Stimulated activated memory B cell treated with anti-CD40 and anti-IgM and Interleukin-4, amounts not matched to agents 10 μg/mL and 1 μg/mL and 100 μg/mL, for 72 hours (primary cell): ENCODE results near the gene LLPH.
A peak's percentile ranks its signal among the peaks of the same experiment; 100 is the strongest.

Source experiments
- ATAC-seq: fragments of 150-1000 bp; cut with Tn5 transposase; 2 replicates; pipeline ENCODE4 v1.10.0; 2021
- H3K27ac Mint-ChIP-seq: one replicate; pipeline ENCODE4 v1.8.0; 2022; ENCODE audit warnings: mild to moderate bottlenecking, mixed read lengths
- H3K27me3 Mint-ChIP-seq: one replicate; pipeline ENCODE4 v1.8.0; 2022; ENCODE audit warnings: mixed read lengths
- H3K36me3 Mint-ChIP-seq: one replicate; pipeline ENCODE4 v1.8.0; 2022; ENCODE audit warnings: mixed read lengths
- H3K4me1 Mint-ChIP-seq: one replicate; pipeline ENCODE4 v1.8.0; 2022; ENCODE audit warnings: mixed read lengths
- H3K4me3 Mint-ChIP-seq: one replicate; pipeline ENCODE4 v1.8.0; 2022; ENCODE audit warnings: mild to moderate bottlenecking, moderate library complexity, mixed read lengths
- H3K9me3 Mint-ChIP-seq: one replicate; pipeline ENCODE4 v1.8.0; 2022; ENCODE audit warnings: mixed read lengths

LLPH gene

DNA sequence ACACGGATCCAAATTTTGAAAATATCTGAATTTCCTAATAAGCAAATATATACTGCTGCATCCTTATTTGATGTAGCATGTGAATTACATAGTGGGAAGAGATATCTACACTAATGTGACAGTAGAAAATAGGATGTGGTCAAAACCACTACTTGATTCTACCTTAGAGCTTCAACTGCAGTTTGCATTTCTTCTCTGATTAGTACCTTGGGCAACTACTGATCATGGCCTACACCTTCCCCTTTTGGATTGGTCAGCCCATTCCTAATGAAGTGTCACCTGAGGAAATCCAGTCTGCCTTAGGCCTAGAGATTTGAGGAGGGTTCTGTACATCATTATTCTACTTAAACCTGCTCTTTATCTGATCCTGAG is 10.7 kb downstream of the LLPH start:
- peaks cover 4% of the 10 kb centered on the region for H3K4me1 Mint-ChIP-seq
- peaks cover 27% of the 10 kb centered on the region for H3K36me3 Mint-ChIP-seq
- no peak overlapping the region for H3K27ac Mint-ChIP-seq
- no peaks in the 10 kb centered on the region for H3K27me3 Mint-ChIP-seq
- no peaks in the 10 kb centered on the region for H3K9me3 Mint-ChIP-seq
- no peak for ATAC-seq
- no peak overlapping the region for H3K4me3 Mint-ChIP-seq

DNA sequence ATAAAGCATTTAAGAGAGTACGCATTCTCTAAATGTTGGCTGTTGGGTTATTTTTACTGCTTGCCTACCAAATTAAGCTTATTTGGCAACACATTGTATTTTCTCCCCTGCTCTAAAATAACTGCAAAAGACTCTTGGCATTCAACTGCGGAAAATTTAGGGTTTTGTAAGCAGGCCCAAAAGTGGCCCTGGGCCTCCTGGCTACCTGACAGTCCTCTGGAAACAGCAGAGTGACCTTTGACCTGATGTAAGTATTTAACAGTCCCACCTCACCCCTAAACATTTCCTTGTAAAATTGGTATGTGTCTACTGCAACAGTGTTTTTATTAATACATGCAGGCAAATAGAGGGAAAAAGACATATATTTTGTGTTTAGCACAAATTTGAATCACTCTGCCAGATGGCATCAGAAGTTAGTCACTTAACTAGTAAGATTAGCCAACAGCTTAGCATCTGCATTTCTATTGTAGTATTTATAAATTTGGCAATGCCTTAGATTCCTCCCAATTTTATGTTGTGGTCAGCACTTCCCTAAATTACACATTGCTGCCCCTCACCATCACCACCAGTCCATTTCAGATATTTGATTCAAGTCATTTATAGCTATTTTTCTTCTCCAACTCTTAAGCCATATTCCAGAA is 11.2 kb downstream of the LLPH start:
- Mint-ChIP-seq H3K9me3 (no peaks in the 10 kb centered on the region), H3K4me1 (no peaks in the 10 kb centered on the region), H3K27ac (no peak overlapping the region), H3K4me3 (no peak overlapping the region), H3K36me3 (peaks cover 22% of the 10 kb centered on the region), H3K27me3 (no peaks in the 10 kb centered on the region)
- ATAC-seq: no peak

DNA sequence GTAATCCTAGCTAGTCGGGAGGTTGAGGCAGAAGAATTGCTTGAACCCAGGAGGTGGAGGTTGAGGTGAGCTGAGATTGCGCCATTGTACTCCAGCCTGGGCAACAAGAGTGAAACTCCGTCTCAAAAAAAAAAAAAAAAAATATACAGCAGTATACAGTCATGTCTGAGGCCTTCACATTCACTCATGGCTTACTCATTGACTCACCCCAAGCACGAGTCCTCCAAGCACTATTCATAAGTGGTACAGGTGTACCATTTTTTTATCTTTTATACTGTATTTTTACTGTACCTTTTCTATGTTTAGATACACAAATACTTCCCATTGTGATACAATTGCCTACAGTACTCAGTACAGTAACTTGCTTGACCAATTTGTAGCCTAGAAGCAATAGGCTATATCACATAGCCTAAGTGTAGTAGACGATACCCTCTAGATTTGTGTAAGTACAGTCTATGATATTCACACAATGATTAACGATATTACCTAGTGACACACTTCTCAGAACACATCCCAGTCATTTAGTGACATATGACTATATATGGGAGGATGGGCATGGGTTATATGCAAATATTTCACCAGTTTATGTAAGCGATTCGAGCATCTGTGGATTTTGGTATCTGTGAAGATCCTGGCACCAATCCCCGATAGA is 12.2 kb downstream of the LLPH start:
- H3K4me3 Mint-ChIP-seq: no peak overlapping the region
- H3K27ac Mint-ChIP-seq: no peak overlapping the region
- H3K4me1 Mint-ChIP-seq: no peaks in the 10 kb centered on the region
- no peak for ATAC-seq
- H3K27me3 Mint-ChIP-seq: no peaks in the 10 kb centered on the region
- H3K36me3 Mint-ChIP-seq: peaks cover 12% of the 10 kb centered on the region
- H3K9me3 Mint-ChIP-seq: no peaks in the 10 kb centered on the region

GRCh38 chr12:66117242-66117641 is 13.3 kb downstream of the LLPH start:
- Mint-ChIP-seq H3K27me3 (no peaks in the 10 kb centered on the region), H3K4me1 (no peaks in the 10 kb centered on the region), H3K27ac (no peak overlapping the region), H3K36me3 (peaks cover 12% of the 10 kb centered on the region), H3K9me3 (no peaks in the 10 kb centered on the region), H3K4me3 (no peak overlapping the region)
- no peak for ATAC-seq

GRCh38 chr12:66115071-66115600 is 15.4 kb downstream of the LLPH start:
- H3K9me3 Mint-ChIP-seq: no peaks in the 10 kb centered on the region
- ATAC-seq: no peak
- H3K27me3 Mint-ChIP-seq: no peaks in the 10 kb centered on the region
- H3K4me3 Mint-ChIP-seq: no peak overlapping the region
- H3K4me1 Mint-ChIP-seq: no peaks in the 10 kb centered on the region
- no peak overlapping the region for H3K27ac Mint-ChIP-seq
- H3K36me3 Mint-ChIP-seq: peaks cover 10% of the 10 kb centered on the region

GRCh38 chr12:66113471-66113870 is 17.1 kb downstream of the LLPH start:
- no peak for ATAC-seq
- Mint-ChIP-seq H3K27ac (no peak overlapping the region), H3K4me1 (no peaks in the 10 kb centered on the region), H3K27me3 (no peaks in the 10 kb centered on the region), H3K4me3 (no peak overlapping the region), H3K9me3 (no peaks in the 10 kb centered on the region), H3K36me3 (no peaks in the 10 kb centered on the region)

- Mint-ChIP-seq H3K36me3 (no peaks in the 10 kb centered on the region), H3K27ac (no peak overlapping the region), H3K4me3 (no peak overlapping the region), H3K9me3 (no peaks in the 10 kb centered on the region), H3K4me1 (peaks cover 5% of the 10 kb centered on the region), H3K27me3 (no peaks in the 10 kb centered on the region)
- no peak for ATAC-seq
These were observed 18.9 kb downstream of the LLPH start for GRCh38 chr12:66111605-66112004.

- peaks cover 5% of the 10 kb centered on the region for H3K27me3 Mint-ChIP-seq
- H3K27ac Mint-ChIP-seq: no peak overlapping the region
- no peaks in the 10 kb centered on the region for H3K36me3 Mint-ChIP-seq
- H3K4me1 Mint-ChIP-seq: peaks cover 5% of the 10 kb centered on the region
- H3K9me3 Mint-ChIP-seq: no peaks in the 10 kb centered on the region
- no peak for ATAC-seq
- H3K4me3 Mint-ChIP-seq: no peak overlapping the region
These were observed 21.5 kb downstream of the LLPH start for GRCh38 chr12:66109056-66109455.

GRCh38 chr12:66108386-66108785 is 22.2 kb downstream of the LLPH start:
- Mint-ChIP-seq H3K9me3 (no peaks in the 10 kb centered on the region), H3K27me3 (peaks cover 5% of the 10 kb centered on the region), H3K36me3 (no peaks in the 10 kb centered on the region), H3K4me1 (peaks cover 5% of the 10 kb centered on the region), H3K27ac (no peak overlapping the region), H3K4me3 (no peak overlapping the region)
- ATAC-seq: no peak

DNA sequence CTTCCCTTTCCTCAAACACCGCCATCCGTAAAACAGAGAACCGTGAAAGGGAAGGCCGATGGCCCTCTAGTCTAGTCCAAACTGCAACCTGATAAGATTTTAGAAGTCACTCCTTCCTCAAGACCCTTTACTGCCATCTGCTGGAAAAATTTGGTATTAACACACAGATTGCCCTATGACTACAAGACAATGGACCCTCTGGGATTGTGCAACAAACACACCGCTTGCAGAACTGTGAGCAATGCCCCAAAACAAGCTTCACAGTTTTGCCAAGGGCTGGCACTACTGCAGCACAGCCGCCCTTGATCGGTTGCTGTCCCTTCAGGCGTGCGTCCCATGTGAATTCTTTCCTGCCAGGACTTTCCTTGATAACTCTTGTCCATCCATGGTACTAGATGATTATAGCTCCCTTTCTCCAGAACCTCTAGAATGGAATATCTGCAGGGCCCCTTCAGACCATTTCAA is 23.1 kb downstream of the LLPH start:
- Mint-ChIP-seq H3K4me1 (peaks cover 5% of the 10 kb centered on the region), H3K36me3 (no peaks in the 10 kb centered on the region), H3K27me3 (peaks cover 13% of the 10 kb centered on the region), H3K4me3 (no peak overlapping the region), H3K9me3 (no peaks in the 10 kb centered on the region), H3K27ac (no peak overlapping the region)
- peak; percentile 55 for ATAC-seq

GRCh38 chr12:66103016-66103913 is 27.3 kb downstream of the LLPH start:
- Mint-ChIP-seq H3K9me3 (no peaks in the 10 kb centered on the region), H3K4me3 (no peak overlapping the region), H3K27me3 (peaks cover 29% of the 10 kb centered on the region), H3K4me1 (peaks cover 5% of the 10 kb centered on the region), H3K36me3 (no peaks in the 10 kb centered on the region), H3K27ac (no peak overlapping the region)
- ATAC-seq: no peak

GRCh38 chr12:66092559-66093269 is 37.8 kb downstream of the LLPH start:
- ATAC-seq: peak; percentile 54
- Mint-ChIP-seq H3K4me3 (no peak overlapping the region), H3K27ac (no peak overlapping the region), H3K27me3 (peaks cover 22% of the 10 kb centered on the region), H3K4me1 (peaks cover 6% of the 10 kb centered on the region), H3K9me3 (peaks cover 2% of the 10 kb centered on the region), H3K36me3 (no peaks in the 10 kb centered on the region)

DNA sequence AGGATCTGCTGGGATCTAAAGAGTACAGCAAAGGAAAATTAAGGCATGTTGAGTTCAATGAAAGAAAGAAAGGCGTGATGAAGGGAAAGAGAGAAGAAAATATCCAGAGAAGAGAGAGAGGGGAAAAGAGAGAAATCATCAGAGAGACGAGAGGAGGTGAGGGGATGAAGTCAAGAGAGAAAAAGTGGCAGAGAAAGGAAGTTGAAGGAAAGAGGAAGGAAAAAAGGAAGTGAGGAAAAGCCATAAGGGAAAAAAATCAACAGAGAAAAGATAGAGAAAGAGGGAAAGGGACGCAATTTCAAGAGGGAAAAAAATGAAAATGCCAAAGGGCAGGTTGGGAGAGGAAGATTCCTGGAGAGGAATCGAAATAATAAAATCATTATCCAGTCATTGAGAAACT is 40.4 kb downstream of the LLPH start:
- H3K27ac Mint-ChIP-seq: no peak overlapping the region
- H3K9me3 Mint-ChIP-seq: no peaks in the 10 kb centered on the region
- peaks cover 16% of the 10 kb centered on the region for H3K27me3 Mint-ChIP-seq
- no peaks in the 10 kb centered on the region for H3K36me3 Mint-ChIP-seq
- no peak overlapping the region for H3K4me3 Mint-ChIP-seq
- ATAC-seq: no peak
- peaks cover 6% of the 10 kb centered on the region for H3K4me1 Mint-ChIP-seq

DNA sequence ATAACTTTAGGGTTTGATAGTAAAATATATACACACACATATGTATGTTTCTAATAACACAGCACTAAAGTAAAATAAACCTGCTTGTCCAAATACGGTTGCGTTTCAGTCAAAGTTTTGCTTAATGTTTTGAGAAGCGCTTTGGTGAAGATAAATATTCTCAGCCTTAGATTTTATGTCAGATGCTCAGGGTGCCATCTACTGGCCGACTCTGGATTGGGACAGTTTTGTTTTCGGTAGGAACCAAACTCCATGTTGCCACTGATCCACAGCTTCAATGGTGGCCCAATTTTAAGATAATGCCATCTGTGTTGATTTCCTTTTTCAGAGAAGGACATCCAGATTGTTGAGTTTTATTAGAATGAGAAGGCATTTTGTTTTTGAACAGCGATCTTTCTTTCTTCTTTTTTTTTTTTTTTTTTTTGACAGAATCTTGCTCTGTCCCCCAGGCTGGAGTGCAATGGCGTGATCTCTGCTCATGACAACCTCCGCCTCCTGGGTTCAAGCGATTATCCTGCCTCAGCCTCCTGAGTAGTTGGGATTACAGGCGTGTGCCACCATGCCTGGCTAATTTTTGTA is 43.1 kb downstream of the LLPH start:
- peaks cover 6% of the 10 kb centered on the region for H3K9me3 Mint-ChIP-seq
- H3K36me3 Mint-ChIP-seq: no peaks in the 10 kb centered on the region
- no peak for ATAC-seq
- no peak overlapping the region for H3K4me3 Mint-ChIP-seq
- peaks cover under 1% of the 10 kb centered on the region for H3K4me1 Mint-ChIP-seq
- no peak overlapping the region for H3K27ac Mint-ChIP-seq
- peaks cover 16% of the 10 kb centered on the region for H3K27me3 Mint-ChIP-seq

DNA sequence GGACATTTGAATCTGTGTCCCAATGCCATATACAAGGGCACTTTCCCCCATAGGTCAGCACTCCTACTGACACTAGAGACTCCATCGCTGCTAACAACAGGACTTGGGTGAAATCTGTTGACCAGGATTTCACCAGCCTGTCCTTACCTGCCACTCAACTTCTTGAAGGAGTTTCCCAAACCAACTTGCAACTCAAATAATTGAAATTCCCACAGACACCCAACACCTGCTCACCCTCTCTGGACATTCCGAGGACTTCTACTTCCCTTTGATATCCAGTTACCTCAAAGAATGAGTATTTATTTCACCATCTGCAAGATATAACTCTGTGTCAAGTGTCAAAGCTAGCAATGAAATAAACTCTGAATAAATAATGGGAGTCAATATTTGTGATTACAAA is 44.6 kb downstream of the LLPH start:
- Mint-ChIP-seq H3K4me1 (no peaks in the 10 kb centered on the region), H3K9me3 (peaks cover 6% of the 10 kb centered on the region), H3K4me3 (no peak overlapping the region), H3K27ac (no peak overlapping the region), H3K36me3 (no peaks in the 10 kb centered on the region), H3K27me3 (peaks cover 14% of the 10 kb centered on the region)
- no peak for ATAC-seq
